SJCRH30 (cell line): Measurements from ENCODE around the gene ARID5B. TPM values are rescaled to one million over a fixed set of nuclear protein-coding genes. Genes with fewer than 3 reads are reported as not detected.

ENCODE experiments used
- DNase-seq, 2 experiments: peaks; one replicate each; pipeline ENCODE4 v3.0.0-alpha.2; 2015 to 2020
- H3K27ac ChIP-seq: fragments of 250-450 bp; sonication (Bioruptor Pico); 2 replicates; pipeline ENCODE4 v1.5.1; 2020; ENCODE audit warnings: mild to moderate bottlenecking, moderate library complexity
- H3K27me3 ChIP-seq: fragments of 250-450 bp; sonication (Bioruptor Pico); 2 replicates; pipeline ENCODE4 v1.5.1; 2020; ENCODE audit warnings: mild to moderate bottlenecking, moderate library complexity
- H3K36me3 ChIP-seq: fragments of 250-450 bp; sonication (Bioruptor Pico); 2 replicates; pipeline ENCODE4 v1.5.1; 2020; ENCODE audit warnings: mild to moderate bottlenecking, moderate library complexity
- H3K4me1 ChIP-seq: fragments of 250-450 bp; sonication (Bioruptor Pico); 2 replicates; pipeline ENCODE4 v1.5.1; 2020; ENCODE audit warnings: mild to moderate bottlenecking, moderate library complexity
- H3K4me3 ChIP-seq: fragments of 250-450 bp; sonication (Bioruptor Pico); 2 replicates; pipeline ENCODE4 v1.5.1; 2020; ENCODE audit warnings: mild to moderate bottlenecking, moderate library complexity
- H3K9me3 ChIP-seq: fragments of 250-450 bp; sonication (Bioruptor Pico); replicated peaks from 2 replicates; pipeline ENCODE4 v1.5.1; 2020; ENCODE audit warnings: mild to moderate bottlenecking, moderate library complexity
- total RNA-seq: library from RNA; depleted of rRNA; stranded (reverse); fragments of >200 nt; shearing (Covaris generic); gene quantifications from 2 replicates; pipeline ENCODE4 v1.2.3, GENCODE V29; 2014

The ARID5B gene
- total RNA-seq, 1 experiment from 2014 or later: 10.3 TPM

DNA sequence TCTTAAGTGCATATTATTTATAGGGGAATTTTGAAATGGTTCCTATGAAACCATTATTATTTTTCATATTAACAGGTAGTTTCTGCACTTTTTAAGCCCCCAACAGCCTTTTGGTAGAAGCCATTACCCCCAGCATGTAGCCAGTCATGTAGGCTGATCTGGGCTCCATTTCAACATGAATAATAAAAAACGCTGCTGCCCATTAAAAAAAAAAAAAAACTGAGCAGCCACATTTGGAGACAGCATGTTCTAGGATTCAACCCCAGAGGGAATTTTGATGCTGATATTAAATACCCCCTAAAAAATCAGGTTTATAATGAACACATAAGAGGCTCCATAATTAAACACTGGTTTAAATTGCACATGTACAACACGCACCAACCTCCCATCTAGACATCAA, 185.8 kb downstream of the ARID5B start:
- Histone ChIP-seq H3K27me3 (no peaks in the 10 kb centered on the region), H3K36me3 (peaks cover 21% of the 10 kb centered on the region), H3K4me3 (no peak overlapping the region), H3K4me1 (peaks cover 24% of the 10 kb centered on the region), H3K27ac (no peak overlapping the region), H3K9me3 (no peaks in the 10 kb centered on the region)
- no peak for DNase-seq

DNA sequence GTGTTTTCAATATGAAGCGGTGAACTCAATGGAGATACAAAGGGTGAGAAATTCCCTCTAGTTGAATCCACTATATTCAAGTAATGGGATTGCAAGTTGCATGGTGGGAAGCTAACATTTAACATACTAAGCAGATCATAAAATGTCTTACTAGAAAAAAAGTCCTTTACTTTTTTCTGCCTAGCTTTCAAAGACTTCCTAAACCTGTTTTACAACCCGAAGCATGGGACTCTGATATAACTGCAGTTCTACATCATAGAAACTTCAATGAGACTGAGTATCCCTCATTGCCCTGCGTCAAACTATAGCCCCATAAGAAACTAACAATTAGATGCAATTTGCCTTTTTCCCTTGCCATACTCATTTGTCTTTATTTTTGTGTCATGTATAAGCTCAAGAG, 187.3 kb downstream of the ARID5B start:
- Histone ChIP-seq H3K4me1 (peaks cover 21% of the 10 kb centered on the region), H3K4me3 (no peak overlapping the region), H3K9me3 (no peaks in the 10 kb centered on the region), H3K36me3 (peaks cover 21% of the 10 kb centered on the region), H3K27ac (no peak overlapping the region), H3K27me3 (no peaks in the 10 kb centered on the region)
- DNase-seq: no peak

DNA sequence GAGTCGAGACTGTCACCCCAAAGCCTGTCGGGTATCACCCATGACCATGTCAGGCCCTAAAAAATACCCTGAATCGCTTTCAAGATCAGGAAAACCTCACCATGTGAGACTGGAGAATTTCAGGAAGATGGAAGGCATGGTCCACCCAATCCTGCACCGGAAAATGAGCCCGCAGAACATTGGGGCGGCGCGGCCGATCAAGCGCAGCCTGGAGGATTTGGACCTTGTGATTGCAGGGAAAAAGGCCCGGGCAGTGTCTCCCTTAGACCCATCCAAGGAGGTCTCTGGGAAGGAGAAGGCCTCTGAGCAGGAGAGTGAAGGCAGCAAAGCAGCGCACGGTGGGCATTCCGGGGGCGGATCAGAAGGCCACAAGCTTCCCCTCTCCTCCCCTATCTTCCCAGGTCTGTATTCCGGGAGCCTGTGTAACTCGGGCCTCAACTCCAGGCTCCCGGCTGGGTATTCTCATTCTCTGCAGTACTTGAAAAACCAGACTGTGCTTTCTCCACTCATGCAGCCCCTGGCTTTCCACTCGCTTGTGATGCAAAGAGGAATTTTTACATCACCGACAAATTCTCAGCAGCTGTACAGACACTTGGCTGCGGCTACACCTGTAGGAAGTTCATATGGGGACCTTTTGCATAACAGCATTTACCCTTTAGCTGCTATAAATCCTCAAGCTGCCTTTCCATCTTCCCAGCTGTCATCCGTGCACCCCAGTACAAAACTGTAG, 191.0 kb downstream of the ARID5B start:
- Histone ChIP-seq H3K27ac (no peak overlapping the region; the same call in 1 of the 2 replicates), H3K4me1 (peaks cover 22% of the 10 kb centered on the region), H3K4me3 (no peak overlapping the region), H3K9me3 (no peaks in the 10 kb centered on the region), H3K36me3 (peaks cover 15% of the 10 kb centered on the region), H3K27me3 (no peaks in the 10 kb centered on the region)
- no peak for DNase-seq

DNA sequence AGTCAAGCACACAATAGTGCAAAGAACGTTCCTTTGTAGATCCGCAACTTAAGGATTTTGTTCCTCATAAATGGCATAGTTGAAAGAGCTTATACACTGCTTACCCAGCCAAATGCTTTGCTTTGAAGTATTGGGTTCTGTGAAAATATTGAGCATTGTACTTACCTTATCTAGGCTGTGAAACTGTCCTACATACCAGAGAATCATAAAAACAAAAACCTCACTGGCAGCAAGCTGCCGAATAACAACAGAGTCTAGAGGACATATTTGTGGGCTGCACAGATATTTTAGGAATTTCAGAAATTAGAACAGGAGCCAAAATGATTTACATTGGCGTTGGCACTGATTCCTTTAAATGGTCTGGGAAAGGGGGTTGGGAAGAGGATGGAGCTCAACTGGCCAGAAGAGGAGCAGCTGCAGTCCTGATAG, 192.4 kb downstream of the ARID5B start:
- H3K36me3 ChIP-seq: peaks cover 15% of the 10 kb centered on the region
- peak; percentile 73 to 82 for DNase-seq
- no peak overlapping the region for H3K4me3 ChIP-seq
- no peaks in the 10 kb centered on the region for H3K27me3 ChIP-seq
- H3K27ac ChIP-seq: peak overlapping the region; percentile 62
- H3K9me3 ChIP-seq: no peaks in the 10 kb centered on the region
- H3K4me1 ChIP-seq: peaks cover 22% of the 10 kb centered on the region

DNA sequence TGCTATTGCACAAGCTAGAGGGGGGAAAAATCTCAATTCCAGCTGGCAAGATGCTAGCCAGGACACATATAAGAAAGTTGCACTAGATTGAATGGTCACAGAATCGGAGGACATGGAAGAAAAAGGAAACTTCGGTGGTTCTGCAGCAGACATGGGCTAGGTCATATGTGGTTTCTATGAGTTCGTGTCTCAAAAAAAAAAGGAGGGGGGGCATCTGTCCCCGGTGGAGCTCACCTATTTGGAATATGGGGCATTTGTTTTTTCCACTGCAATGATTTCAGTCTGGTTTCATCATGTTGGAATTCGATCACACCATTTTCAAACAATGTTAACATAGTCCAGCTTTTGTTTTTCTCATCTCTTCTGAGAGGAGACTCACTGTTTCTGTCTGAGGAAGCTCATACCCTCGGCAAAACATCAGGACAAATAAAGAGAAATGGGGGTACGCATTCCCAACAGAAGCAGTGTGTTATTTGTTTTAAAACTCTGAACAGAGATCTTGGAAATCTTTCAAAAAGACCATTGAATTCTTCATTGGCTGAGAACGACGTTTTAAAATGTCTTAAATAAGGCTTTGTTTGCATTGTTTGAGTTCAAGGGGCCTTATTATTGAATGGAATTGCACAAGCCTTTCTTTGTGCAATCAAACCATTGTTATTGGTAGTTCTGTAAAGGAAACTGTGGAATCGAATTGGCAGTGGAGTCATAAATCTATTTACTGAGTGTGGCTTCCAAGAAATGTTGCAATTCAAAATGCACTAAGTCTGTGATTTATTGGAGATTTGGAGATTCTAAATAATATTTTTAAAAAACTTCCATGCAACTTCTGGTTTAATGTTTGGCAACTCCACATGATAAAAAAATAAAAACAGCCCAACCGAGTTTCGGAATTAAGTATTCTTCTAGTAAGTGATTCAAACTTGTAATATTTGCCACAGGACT, 194.0 kb downstream of the ARID5B start:
- DNase-seq: no peak
- Histone ChIP-seq H3K27ac (no peak overlapping the region), H3K9me3 (no peaks in the 10 kb centered on the region), H3K4me1 (peaks cover 22% of the 10 kb centered on the region), H3K4me3 (no peak overlapping the region), H3K36me3 (peaks cover 11% of the 10 kb centered on the region; the same call in 1 of the 2 replicates), H3K27me3 (no peaks in the 10 kb centered on the region)

DNA sequence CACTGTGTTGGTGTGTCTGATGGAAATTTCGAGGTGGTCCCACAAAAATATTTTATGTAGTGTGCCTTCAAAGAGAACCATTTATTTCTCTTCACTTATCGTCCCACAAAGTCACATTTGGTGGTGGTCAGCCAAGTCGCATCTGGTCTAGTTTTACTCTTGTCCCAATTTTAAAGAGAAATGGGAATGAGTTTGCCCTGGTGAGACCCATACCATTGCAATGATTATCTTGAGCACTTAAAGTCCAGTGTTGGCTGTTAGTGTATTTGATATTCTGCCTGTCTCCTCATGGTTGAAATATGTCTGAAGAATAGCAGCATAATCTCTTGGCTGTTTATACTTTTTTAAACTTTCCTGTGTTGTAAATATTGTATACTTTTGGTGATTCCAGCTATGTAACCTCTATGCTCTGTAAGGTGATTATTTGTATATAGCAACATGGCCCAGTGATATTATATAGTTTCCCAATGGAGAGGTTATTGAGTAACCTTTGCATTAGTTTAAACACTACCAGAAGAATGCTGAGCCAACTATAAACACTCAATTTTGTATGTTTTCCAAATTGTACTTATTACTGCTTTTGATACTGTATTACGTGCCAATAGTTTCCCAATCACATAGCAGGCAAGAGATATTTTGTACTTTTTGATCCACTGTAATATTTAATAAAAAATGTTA, 194.9 kb downstream of the ARID5B start:
- H3K27ac ChIP-seq: no peak overlapping the region
- H3K4me3 ChIP-seq: no peak overlapping the region
- H3K36me3 ChIP-seq: peaks cover 6% of the 10 kb centered on the region; the same call in 1 of the 2 replicates
- no peaks in the 10 kb centered on the region for H3K27me3 ChIP-seq
- peaks cover 22% of the 10 kb centered on the region for H3K4me1 ChIP-seq
- no peak for DNase-seq
- H3K9me3 ChIP-seq: no peaks in the 10 kb centered on the region

DNA sequence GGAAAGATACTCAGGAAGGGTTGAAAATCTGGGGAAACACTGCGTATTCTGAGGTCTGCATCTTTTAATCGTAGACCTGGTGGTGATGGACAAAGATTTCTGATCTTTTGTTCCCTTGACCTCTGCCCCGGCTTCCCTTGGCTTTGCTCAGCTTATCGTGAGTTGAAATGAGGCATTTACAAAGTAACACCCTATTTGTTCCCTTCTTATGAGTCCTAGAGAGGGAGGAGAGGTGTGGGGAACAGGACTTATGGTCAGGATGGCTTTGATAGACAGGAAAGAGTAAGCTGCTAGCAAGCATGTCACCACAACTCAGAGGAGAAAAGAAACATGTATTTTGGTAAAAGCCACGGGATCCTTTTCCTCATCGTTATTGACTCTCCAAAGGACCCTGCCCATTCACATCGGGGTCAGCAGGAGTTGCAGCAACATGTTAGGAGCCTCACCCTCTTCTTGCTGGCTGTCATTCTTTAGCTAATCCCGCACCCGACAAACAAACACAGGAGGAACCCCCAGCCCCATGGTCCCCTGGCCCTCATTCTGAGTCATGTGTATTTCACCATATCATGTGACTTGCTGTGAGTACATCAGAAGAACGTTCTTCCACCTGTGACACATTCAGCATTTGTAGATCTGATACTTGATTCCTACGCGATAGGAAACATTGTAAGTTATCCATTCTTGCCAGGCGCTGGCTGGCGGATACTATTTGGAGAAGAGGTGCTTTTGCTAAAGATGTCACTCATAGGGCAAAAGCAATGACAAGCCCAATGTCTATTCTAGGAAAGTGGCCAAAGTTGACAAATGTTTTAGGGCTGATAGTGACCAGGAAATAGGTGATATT, 197.0 kb downstream of the ARID5B start:
- Histone ChIP-seq H3K36me3 (no peaks in the 10 kb centered on the region), H3K27me3 (no peaks in the 10 kb centered on the region), H3K4me3 (no peak overlapping the region), H3K9me3 (no peaks in the 10 kb centered on the region), H3K4me1 (peaks cover 13% of the 10 kb centered on the region), H3K27ac (no peak overlapping the region)
- no peak for DNase-seq

DNA sequence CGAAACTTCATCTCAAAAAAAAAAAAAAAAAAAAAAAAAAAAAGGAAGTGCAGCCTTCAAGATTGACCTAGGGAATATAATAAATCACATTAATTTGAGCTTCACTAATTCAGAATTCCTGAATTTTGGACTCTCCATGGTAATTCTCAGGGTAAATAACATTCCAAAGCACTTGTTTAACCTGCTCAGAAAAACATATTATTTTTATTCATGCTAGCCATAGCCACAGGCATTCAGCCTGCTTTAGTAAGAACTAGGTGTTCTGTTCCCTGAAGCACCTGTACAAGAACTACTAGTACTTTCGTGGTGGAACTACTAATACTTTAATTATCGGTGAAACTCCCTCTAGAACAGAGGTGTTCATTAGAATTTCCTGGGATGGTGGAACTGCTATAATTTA, 197.8 kb downstream of the ARID5B start:
- Histone ChIP-seq H3K27ac (no peak overlapping the region), H3K4me1 (peaks cover 7% of the 10 kb centered on the region), H3K9me3 (no peaks in the 10 kb centered on the region), H3K36me3 (no peaks in the 10 kb centered on the region), H3K4me3 (no peak overlapping the region), H3K27me3 (no peaks in the 10 kb centered on the region)
- DNase-seq: no peak

DNA sequence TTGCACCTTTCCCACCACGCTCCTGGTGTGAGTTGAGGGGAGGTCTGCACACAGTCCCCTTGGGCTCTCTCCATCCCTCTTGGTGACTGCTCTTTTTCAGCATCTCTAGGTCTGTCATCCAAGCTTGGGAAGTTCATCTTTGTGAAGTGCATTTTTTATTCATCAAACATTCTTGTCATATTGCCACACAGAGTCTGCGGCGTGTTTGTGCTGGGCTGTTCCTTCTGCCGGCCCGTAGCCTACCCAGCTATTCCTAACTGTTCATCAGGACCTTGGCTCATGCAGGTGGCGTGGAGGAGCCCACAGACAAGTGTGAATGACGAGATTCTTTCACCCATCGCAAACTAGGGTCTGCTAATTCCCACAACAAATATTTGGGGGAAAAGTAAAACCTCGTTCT, 202.4 kb downstream of the ARID5B start:
- Histone ChIP-seq H3K36me3 (no peaks in the 10 kb centered on the region), H3K9me3 (no peaks in the 10 kb centered on the region), H3K27me3 (no peaks in the 10 kb centered on the region), H3K4me3 (no peak overlapping the region), H3K27ac (no peak overlapping the region), H3K4me1 (no peaks in the 10 kb centered on the region)
- DNase-seq: no peak

DNA sequence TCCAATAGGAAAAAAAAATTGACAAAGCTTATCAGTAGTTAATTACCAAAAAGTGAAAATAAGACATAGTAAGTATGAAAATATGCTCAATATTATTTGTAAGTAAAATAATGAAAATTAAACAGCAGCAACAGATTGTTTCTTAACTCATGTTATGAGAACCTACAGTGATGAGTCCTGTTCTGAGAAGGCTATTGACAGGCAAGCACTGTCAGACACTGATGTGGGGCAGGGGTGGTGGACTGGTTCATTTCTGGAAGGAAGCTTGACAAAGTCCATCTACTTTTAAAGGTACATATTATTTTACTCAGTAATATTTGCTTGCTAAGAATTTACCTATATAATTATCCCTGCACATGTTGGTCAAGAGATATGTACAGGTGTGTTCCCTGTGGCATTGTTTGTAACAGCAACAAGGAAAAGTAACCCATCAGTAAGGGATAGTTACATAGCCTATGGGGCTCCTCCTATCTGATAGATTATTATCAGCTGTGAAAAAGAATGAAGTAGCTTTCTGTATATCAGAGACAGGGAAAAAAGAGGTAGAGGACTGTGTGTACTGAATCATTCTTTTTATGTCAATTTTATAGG, 205.5 kb downstream of the ARID5B start:
- Histone ChIP-seq H3K27ac (no peak overlapping the region), H3K4me1 (no peaks in the 10 kb centered on the region), H3K9me3 (no peaks in the 10 kb centered on the region), H3K4me3 (no peak overlapping the region), H3K36me3 (no peaks in the 10 kb centered on the region), H3K27me3 (no peaks in the 10 kb centered on the region)
- DNase-seq: no peak

DNA sequence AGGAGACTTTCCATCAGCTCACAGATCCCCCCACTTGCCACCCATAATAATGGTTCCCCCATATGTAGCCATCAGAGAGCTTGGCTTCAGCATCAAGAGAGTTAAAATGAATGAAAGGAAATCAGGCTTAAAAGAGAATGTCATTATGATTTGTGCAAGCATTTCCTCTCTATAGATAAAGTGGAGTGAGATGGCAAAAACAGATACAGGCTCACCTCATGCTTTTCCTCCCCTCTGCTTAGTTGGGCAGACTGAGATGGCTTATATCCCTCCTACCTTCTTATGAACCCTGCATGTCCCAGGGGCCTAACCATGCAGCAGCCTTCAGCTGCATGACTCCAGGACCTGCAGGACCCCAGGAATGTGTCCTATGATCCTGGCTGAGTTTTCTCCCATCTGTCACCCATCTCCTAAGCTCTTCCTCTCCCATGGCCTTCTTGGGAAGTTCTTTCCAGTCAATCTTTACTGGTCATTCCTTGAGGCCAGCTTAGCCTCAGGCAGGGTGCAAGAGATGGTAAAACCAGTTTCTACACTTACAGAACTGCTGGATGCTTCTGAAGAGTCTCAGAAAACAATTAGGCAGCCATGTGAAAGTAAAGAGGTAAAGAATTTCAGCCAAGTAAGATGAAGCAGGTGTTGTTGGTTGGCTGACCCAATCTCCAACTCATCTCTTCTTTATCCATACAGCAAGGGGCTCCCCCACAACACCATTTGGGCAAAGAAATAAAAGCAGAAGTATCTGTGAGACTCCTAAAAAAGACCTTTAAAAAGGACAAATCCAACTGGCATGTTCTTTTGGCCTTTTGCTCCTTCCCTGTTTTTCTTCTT, 207.5 kb downstream of the ARID5B start:
- Histone ChIP-seq H3K9me3 (no peaks in the 10 kb centered on the region), H3K4me1 (no peaks in the 10 kb centered on the region), H3K36me3 (no peaks in the 10 kb centered on the region), H3K4me3 (no peak overlapping the region), H3K27ac (no peak overlapping the region), H3K27me3 (no peaks in the 10 kb centered on the region)
- no peak for DNase-seq

DNA sequence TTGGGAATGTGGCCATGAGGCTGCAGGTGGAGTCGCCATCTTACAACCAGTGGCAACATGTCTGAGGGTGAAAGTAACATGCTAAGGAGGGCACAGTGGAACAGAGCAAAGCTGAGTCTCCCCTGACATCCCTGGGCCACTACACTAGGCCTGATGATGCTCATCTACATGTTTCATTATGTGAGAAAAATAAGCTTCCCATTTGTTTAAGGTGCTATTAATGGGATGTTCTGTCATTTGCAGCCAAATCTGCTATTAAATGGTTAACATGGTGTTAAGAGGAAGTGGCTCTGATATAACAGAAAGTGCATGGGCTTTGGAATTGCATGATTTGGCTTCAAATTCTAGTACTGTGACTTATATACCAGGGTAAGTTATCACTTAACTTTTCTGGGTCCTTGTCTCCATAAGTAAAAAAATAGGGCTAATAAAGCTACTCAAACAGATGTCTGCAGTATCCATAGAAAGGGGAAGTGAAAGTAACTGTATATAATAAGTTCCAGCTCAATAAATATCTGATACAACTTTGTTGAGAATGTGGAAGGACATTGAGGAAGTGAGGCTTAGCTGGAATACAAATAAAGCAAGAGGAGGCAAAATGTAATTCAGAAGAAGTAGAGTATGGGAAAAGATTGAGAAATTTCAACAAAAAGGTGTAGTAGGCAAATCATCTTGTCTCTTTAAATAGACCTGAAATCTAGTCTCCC, 208.2 kb downstream of the ARID5B start:
- no peak overlapping the region for H3K4me3 ChIP-seq
- no peaks in the 10 kb centered on the region for H3K9me3 ChIP-seq
- H3K4me1 ChIP-seq: no peaks in the 10 kb centered on the region
- DNase-seq: no peak
- H3K36me3 ChIP-seq: no peaks in the 10 kb centered on the region
- no peak overlapping the region for H3K27ac ChIP-seq
- no peaks in the 10 kb centered on the region for H3K27me3 ChIP-seq

DNA sequence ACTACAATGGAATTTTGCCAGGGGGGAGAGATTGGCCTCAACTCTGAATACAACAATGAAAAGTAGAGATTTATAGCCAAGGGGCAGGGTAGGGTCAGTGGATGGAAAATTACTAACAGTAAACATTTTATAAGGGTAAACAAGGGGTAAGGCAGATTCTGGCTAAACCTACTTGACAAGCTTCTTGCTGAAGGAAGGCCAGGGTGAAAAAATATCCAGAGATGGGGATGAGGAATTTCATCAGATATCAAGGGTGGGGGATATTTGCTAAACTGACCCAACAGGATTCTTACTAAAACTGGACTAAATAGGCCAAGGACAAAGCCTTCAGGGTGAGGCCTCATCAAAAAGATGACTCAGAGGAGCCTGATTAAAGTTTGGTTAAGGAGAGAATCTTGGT, 210.8 kb downstream of the ARID5B start:
- Histone ChIP-seq H3K9me3 (no peaks in the 10 kb centered on the region), H3K4me1 (no peaks in the 10 kb centered on the region), H3K36me3 (no peaks in the 10 kb centered on the region), H3K4me3 (no peak overlapping the region), H3K27me3 (no peaks in the 10 kb centered on the region), H3K27ac (no peak overlapping the region)
- DNase-seq: no peak
